Osteocyte (in vitro differentiated cells): Measurements from ENCODE around the gene LIMS2. TPM values are rescaled to one million over a fixed set of nuclear protein-coding genes. Genes with fewer than 3 reads are reported as not detected.

Source experiments
- DNase-seq: peaks from one replicate; pipeline ENCODE4 v3.0.0; 2021; ENCODE audit warnings: mixed read lengths; ENCODE audit not compliant: unreplicated experiment; ENCODE audit errors: extremely low spot score
- H3K27ac Mint-ChIP-seq: one replicate; pipeline ENCODE4 v1.8.0; 2021; ENCODE audit warnings: mild to moderate bottlenecking, mixed read lengths; ENCODE audit not compliant: unreplicated experiment
- H3K27me3 Mint-ChIP-seq: one replicate; pipeline ENCODE4 v1.8.0; 2021; ENCODE audit warnings: mixed read lengths; ENCODE audit not compliant: unreplicated experiment
- H3K36me3 Mint-ChIP-seq: one replicate; pipeline ENCODE4 v1.8.0; 2021; ENCODE audit warnings: mixed read lengths; ENCODE audit not compliant: unreplicated experiment
- H3K4me1 Mint-ChIP-seq: one replicate; pipeline ENCODE4 v1.8.0; 2021; ENCODE audit warnings: mixed read lengths; ENCODE audit not compliant: unreplicated experiment
- H3K4me3 Mint-ChIP-seq: one replicate; pipeline ENCODE4 v1.8.0; 2021; ENCODE audit warnings: mild to moderate bottlenecking, moderate library complexity, mixed read lengths; ENCODE audit not compliant: unreplicated experiment
- H3K9me3 Mint-ChIP-seq: one replicate; pipeline ENCODE4 v1.8.0; 2021; ENCODE audit warnings: mixed read lengths; ENCODE audit not compliant: unreplicated experiment
- CTCF ChIP-seq: fragments of 200-600 bp; sonication (generic); IDR thresholded peaks from 2 replicates; pipeline ENCODE4 v1.5.0; 2021; ENCODE audit warnings: antibody characterized with exemption, mild to moderate bottlenecking, moderate library complexity
- total RNA-seq: library from RNA; stranded (reverse); gene quantifications from 2 replicates; pipeline ENCODE4 v1.2.1, GENCODE V29; 2021

Gene LIMS2
- total RNA-seq, 1 donor from 2014 or later = 51.0 TPM

GRCh38 chr2:127709336-127709735, 34.0 kb upstream of the LIMS2 start:
- peaks cover 38% of the 10 kb centered on the region for H3K36me3 Mint-ChIP-seq
- no peaks in the 10 kb centered on the region for H3K27me3 Mint-ChIP-seq
- no peak for DNase-seq
- no peaks in the 10 kb centered on the region for H3K9me3 Mint-ChIP-seq
- no peak overlapping the region for H3K27ac Mint-ChIP-seq
- no peak for TF ChIP-seq CTCF
- no peak overlapping the region for H3K4me3 Mint-ChIP-seq
- peaks cover 25% of the 10 kb centered on the region for H3K4me1 Mint-ChIP-seq

DNA sequence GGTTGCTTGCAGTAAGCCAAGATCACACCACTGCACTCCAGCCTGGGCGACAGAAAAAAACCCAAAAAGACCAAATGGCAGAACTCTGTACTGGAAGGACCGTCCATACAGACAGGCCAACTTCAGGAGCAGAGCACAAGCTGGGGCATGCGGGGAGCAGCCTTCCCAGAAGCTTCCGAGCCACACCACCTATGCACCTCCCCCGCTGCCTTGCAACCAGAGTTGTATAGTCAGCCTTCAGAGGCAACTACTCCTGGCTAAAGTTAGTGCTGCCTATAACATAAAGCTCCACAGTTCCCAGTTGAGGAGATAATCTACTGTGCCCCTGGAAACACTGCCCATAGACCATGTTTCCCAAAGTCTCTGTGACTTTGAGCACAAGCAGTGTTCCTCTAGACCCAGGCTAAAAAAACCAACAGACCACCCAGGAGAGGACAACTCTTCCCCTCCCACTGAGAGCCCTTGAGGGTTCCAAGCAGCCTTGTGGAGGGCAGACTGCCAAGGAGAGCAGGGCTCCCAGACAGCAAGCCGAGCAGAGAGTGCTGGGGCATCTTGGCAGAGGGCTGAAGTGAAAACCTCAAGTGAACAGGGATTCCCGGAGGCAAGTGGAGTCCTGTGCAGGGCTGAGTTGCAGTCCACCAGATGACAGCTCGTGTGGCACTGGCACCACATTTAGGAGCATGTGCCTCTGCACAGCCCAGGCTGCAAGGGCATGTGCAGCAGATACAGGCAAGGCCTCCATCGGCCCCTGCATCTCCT, 32.7 kb upstream of the LIMS2 start:
- H3K4me3 Mint-ChIP-seq = no peak overlapping the region
- peak; percentile 66 for DNase-seq
- no peak for TF ChIP-seq CTCF
- H3K27me3 Mint-ChIP-seq = no peaks in the 10 kb centered on the region
- peaks cover 31% of the 10 kb centered on the region for H3K4me1 Mint-ChIP-seq
- H3K36me3 Mint-ChIP-seq = peaks cover 40% of the 10 kb centered on the region
- no peak overlapping the region for H3K27ac Mint-ChIP-seq
- H3K9me3 Mint-ChIP-seq = no peaks in the 10 kb centered on the region

DNA sequence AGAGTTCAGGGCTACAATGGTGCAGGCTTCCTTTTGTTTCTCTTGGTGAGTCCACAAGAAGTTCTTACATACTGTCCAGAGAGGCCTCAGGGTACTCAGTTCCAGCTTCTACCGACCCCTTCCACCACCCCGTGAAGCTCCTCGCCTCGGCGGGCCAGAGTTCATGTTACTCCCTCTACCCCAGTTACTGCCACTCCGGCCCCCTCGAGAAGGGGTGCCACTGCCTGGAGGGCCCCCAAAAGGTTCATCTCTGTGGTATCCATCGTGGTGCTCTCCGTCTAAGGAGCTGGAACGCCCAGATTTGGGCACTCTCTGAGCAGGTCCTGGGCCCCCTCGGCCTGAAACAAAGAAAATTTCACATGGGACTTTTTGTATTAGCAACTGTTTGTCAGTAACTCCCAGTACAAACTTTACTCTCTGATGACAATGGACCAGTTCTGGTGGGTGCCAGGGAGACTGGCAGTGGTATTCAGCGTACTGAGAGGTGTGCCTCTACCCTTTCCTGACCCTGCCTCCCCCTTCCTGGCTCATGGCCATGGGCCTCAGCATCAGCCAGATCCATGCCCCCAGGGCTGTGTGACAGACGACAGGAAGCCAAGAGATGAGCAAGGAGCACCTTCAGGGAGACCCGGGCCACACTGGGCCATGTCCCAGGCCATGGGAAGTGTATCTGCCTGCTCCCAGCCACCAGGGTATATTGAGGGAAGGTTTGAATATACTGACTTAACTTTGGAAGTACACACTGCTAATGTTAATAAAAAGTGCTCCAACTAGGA, 31.1 kb upstream of the LIMS2 start:
- Mint-ChIP-seq H3K36me3 (peaks cover 44% of the 10 kb centered on the region), H3K9me3 (no peaks in the 10 kb centered on the region), H3K27ac (peak overlapping the region; percentile 13), H3K4me3 (no peak overlapping the region), H3K4me1 (peaks cover 40% of the 10 kb centered on the region), H3K27me3 (no peaks in the 10 kb centered on the region)
- no peak for DNase-seq
- no peak for TF ChIP-seq CTCF

- Mint-ChIP-seq H3K4me1 (peaks cover 47% of the 10 kb centered on the region), H3K27me3 (no peaks in the 10 kb centered on the region), H3K36me3 (peaks cover 40% of the 10 kb centered on the region), H3K9me3 (no peaks in the 10 kb centered on the region), H3K27ac (peak overlapping the region; percentile 13), H3K4me3 (no peak overlapping the region)
- no peak for TF ChIP-seq CTCF
- DNase-seq = no peak
Observed at GRCh38 chr2:127705391-127706065, 30.2 kb upstream of the LIMS2 start.
